T-helper 1 cell (primary cell): ENCODE results near the gene BRAT1.
A peak's percentile ranks its signal among the peaks of the same experiment; 100 is the strongest.
"Not testable (repeated sequence)": the region's sequence is repeated elsewhere in the genome, so short reads cannot be mapped to it uniquely, and the experiment has no call there.

Experiments
- DNase-seq, 5 donors: peaks; one replicate each; pipeline ENCODE4 v3.0.0-alpha.2; 2012 to 2020
- total RNA-seq, 4 donors: gene quantifications; one replicate each; lab custom pipeline; 2026; lab: John Stamatoyannopoulos, UW

BRAT1 gene
- 44.7 to 65.9 (median 46.2) reads per million in 4 donors for total RNA-seq

- peak; percentile 91 to 96 (median 92) for DNase-seq
Observed at GRCh38 chr7:2555121-2556052, at the start of gene BRAT1. Gene BRAT1, minus strand, starts transcription at chr7:2555524. Its CDS starts 1,093 bp downstream, at chr7:2554431.

- no peak for DNase-seq
Observed at GRCh38 chr7:2604608-2605174, 49.4 kb upstream of the BRAT1 start.

- no peak for DNase-seq
Observed at GRCh38 chr7:2603044-2603965, 48.0 kb upstream of the BRAT1 start.

GRCh38 chr7:2602406-2603043, 47.2 kb upstream of the BRAT1 start:
- no peak for DNase-seq

- no peak for DNase-seq
Observed at GRCh38 chr7:2601907-2602306, 46.6 kb upstream of the BRAT1 start.

GRCh38 chr7:2601065-2601464, 45.7 kb upstream of the BRAT1 start:
- DNase-seq = no peak

GRCh38 chr7:2598154-2598823, 43.0 kb upstream of the BRAT1 start:
- DNase-seq = no peak

- no peak for DNase-seq
Observed at GRCh38 chr7:2597273-2597640, 41.9 kb upstream of the BRAT1 start.

- no peak for DNase-seq
Observed at GRCh38 chr7:2596464-2597272, 41.3 kb upstream of the BRAT1 start.

GRCh38 chr7:2595258-2595860, 40.0 kb upstream of the BRAT1 start:
- no peak for DNase-seq

- DNase-seq = no peak
Observed at GRCh38 chr7:2594599-2594998, 39.3 kb upstream of the BRAT1 start.

GRCh38 chr7:2593036-2593727, 37.9 kb upstream of the BRAT1 start:
- no peak for DNase-seq

- no peak for DNase-seq
Observed at GRCh38 chr7:2592375-2592865, 37.1 kb upstream of the BRAT1 start.

- DNase-seq = not testable (repeated sequence)
Observed at GRCh38 chr7:2589941-2590340, 34.6 kb upstream of the BRAT1 start.

- no peak for DNase-seq
Observed at GRCh38 chr7:2589341-2589740, 34.0 kb upstream of the BRAT1 start.

GRCh38 chr7:2587778-2588177, 32.5 kb upstream of the BRAT1 start:
- no peak for DNase-seq

GRCh38 chr7:2587134-2587533, 31.8 kb upstream of the BRAT1 start:
- no peak for DNase-seq

- no peak for DNase-seq
Observed at GRCh38 chr7:2586326-2587020, 31.1 kb upstream of the BRAT1 start.

- DNase-seq = no peak
Observed at GRCh38 chr7:2585446-2585845, 30.1 kb upstream of the BRAT1 start.
